Hematopoietic multipotent progenitor cell treated with erythropoietin and hydrocortisone succinate and interleukin-3 and kit ligand, for 6 days (in vitro differentiated cells): ENCODE results near the gene TENM4.
A peak's percentile ranks its signal among the peaks of the same experiment; 100 is the strongest.
"Not testable (repeated sequence)": the region's sequence is repeated elsewhere in the genome, so short reads cannot be mapped to it uniquely, and the experiment has no call there.

Source experiments
- DNase-seq: peaks from one replicate; pipeline ENCODE4 v3.0.0-alpha.2; 2015

TENM4 gene

GRCh38 chr11:78868563-78868962 lies 572.3 kb downstream of the TENM4 start:
- DNase-seq: no peak

- DNase-seq: peak; percentile 48
Observed at GRCh38 chr11:78860720-78861422, 580.0 kb downstream of the TENM4 start.

- DNase-seq: no peak
Observed at GRCh38 chr11:78857688-78858087, 583.1 kb downstream of the TENM4 start.

GRCh38 chr11:78856211-78856610 lies 584.6 kb downstream of the TENM4 start:
- DNase-seq: no peak

- no peak for DNase-seq
Observed at GRCh38 chr11:78855116-78855515, 585.7 kb downstream of the TENM4 start.

- no peak for DNase-seq
Observed at GRCh38 chr11:78853521-78853920, 587.3 kb downstream of the TENM4 start.

- no peak for DNase-seq
Observed at GRCh38 chr11:78851878-78852586, 588.8 kb downstream of the TENM4 start.

GRCh38 chr11:78850078-78850477 lies 590.8 kb downstream of the TENM4 start:
- DNase-seq: no peak

GRCh38 chr11:78846269-78846668 lies 594.6 kb downstream of the TENM4 start:
- DNase-seq: no peak

GRCh38 chr11:78845496-78845895 lies 595.3 kb downstream of the TENM4 start:
- DNase-seq: no peak

- DNase-seq: no peak
Observed at GRCh38 chr11:78841456-78842060, 599.3 kb downstream of the TENM4 start.

GRCh38 chr11:78840623-78841022 lies 600.2 kb downstream of the TENM4 start:
- DNase-seq: no peak

- no peak for DNase-seq
Observed at GRCh38 chr11:78840200-78840599, 600.6 kb downstream of the TENM4 start.

GRCh38 chr11:78838417-78838816 lies 602.4 kb downstream of the TENM4 start:
- no peak for DNase-seq

- DNase-seq: no peak
Observed at GRCh38 chr11:78835646-78836045, 605.2 kb downstream of the TENM4 start.

GRCh38 chr11:78834886-78835285 lies 605.9 kb downstream of the TENM4 start:
- DNase-seq: no peak

- no peak for DNase-seq
Observed at GRCh38 chr11:78833237-78833636, 607.6 kb downstream of the TENM4 start.

- DNase-seq: no peak
Observed at GRCh38 chr11:78832226-78832947, 608.4 kb downstream of the TENM4 start.

GRCh38 chr11:78831571-78831970 lies 609.3 kb downstream of the TENM4 start:
- DNase-seq: no peak

GRCh38 chr11:78830277-78830819 lies 610.5 kb downstream of the TENM4 start:
- no peak for DNase-seq

- no peak for DNase-seq
Observed at GRCh38 chr11:78829146-78829545, 611.7 kb downstream of the TENM4 start.

- DNase-seq: no peak
Observed at GRCh38 chr11:78828676-78829075, 612.2 kb downstream of the TENM4 start.

- not testable (repeated sequence) for DNase-seq
Observed at GRCh38 chr11:78827291-78827690, 613.5 kb downstream of the TENM4 start.
